ENCODE results near the gene CCDC78. TPM values are rescaled to one million over a fixed set of nuclear protein-coding genes. Genes with fewer than 3 reads are reported as not detected.

CCDC78 gene
- total and polyA plus RNA-seq, 2 of the 4 experiments (the other 2 are of a cell fraction): 0.54 to 4.6 TPM

- no peak for TF ChIP-seq CEBPB (IDR thresholded peaks at IDR 0.05; ENCODE audit: low read depth, low read length)
Observed at GRCh38 chr16:751152-752006, 25.1 kb upstream of the CCDC78 start (continued).

- Histone ChIP-seq H4K5ac (ENCODE audit: low read depth, low read length) (no peak overlapping the region), H3K23ac (ENCODE audit: low read depth, low read length) (no peak overlapping the region), H2AK5ac (ENCODE audit: low read depth, low read length) (no peak overlapping the region), H3K4ac (ENCODE audit: low read depth, low read length) (no peak overlapping the region), H2AK9ac (replicated peaks; ENCODE audit: low read depth, low read length, poor library complexity) (peak overlapping the region; percentile 24), H3K27me3 (ENCODE audit: control insufficient read depth, insufficient read depth, low read length) (peaks cover 11% of the 10 kb centered on the region), H2BK5ac (ENCODE audit: low read depth, low read length, poor library complexity, severe bottlenecking) (no peak overlapping the region), H3K36me3 (ENCODE audit: control insufficient read depth, insufficient read depth, low read length) (no peaks in the 10 kb centered on the region), H4K91ac (ENCODE audit: insufficient read depth, low read depth, low read length) (no peak overlapping the region), H3K14ac (replicated peaks; ENCODE audit: low read depth, low read length) (no peak overlapping the region), H2BK20ac (ENCODE audit: low read depth, low read length) (no peak overlapping the region), H3K56ac (ENCODE audit: extremely low read depth, insufficient read depth, low read length) (no peak overlapping the region), H2BK120ac (ENCODE audit: low read depth, low read length) (no peak overlapping the region), H3K4me3 (ENCODE audit: insufficient read depth, low read depth, low read length) (no peak overlapping the region), H2BK15ac (ENCODE audit: low read depth, low read length) (no peak overlapping the region), H3K9me1 (ENCODE audit: insufficient read depth, low read length) (no peaks in the 10 kb centered on the region), H3K9ac (ENCODE audit: low read depth, low read length) (no peak overlapping the region), H4K20me1 (ENCODE audit: insufficient read depth, low read length) (no peaks in the 10 kb centered on the region), H2AFZ (replicated peaks; ENCODE audit: low read length, poor library complexity) (no peak overlapping the region), H3K18ac (ENCODE audit: low read depth, low read length) (no peak overlapping the region), H3K79me1 (ENCODE audit: low read depth in 1 of 2, low read length in 2 of 2) (no peaks in the 10 kb centered on the region), H4K8ac (ENCODE audit: low read depth in 2 of 2, low read length in 2 of 2) (no peak overlapping the region), H3K27ac (ENCODE audit: insufficient read depth, low read length) (no peak overlapping the region), H3K9me3 (ENCODE audit: control insufficient read depth, insufficient read depth, low read length) (no peaks in the 10 kb centered on the region), H3K4me2 (ENCODE audit: low read depth, low read length) (no peak overlapping the region), H3K4me1 (ENCODE audit: control insufficient read depth, insufficient read depth, low read length) (no peaks in the 10 kb centered on the region)
- in situ Hi-C loops (cut with MboI; ENCODE audit: low sequenced_read_pairs): no loop called here
- intact Hi-C loops (cut with micrococcal nuclease): no loop called here
- dilution Hi-C loops (cut with HindIII; ENCODE audit: low sequenced_read_pairs, unreplicated experiment): no loop called here
- DNase-seq: no peak
- POLR2A ChIA-PET (ENCODE audit: unreplicated experiment): no interaction called here
- TF ChIP-seq MAZ (IDR thresholded peaks at IDR 0.05; ENCODE audit: borderline replicate concordance, low read depth, low read length) (no peak), FOS (IDR thresholded peaks at IDR 0.05; ENCODE audit: low read depth, low read length) (no peak), POLR2A (IDR thresholded peaks at IDR 0.05; ENCODE audit: low read depth, low read length) (no peak), SMC3 (IDR thresholded peaks at IDR 0.05; ENCODE audit: low read depth, low read length) (no peak), CHD1 (IDR thresholded peaks at IDR 0.05; ENCODE audit: low read depth, low read length) (no peak), CTCF (conservative IDR thresholded peaks at IDR 0.05; ENCODE audit: low read depth, low read length) (no peak), MXI1 (IDR thresholded peaks at IDR 0.05; ENCODE audit: borderline replicate concordance, low read depth, low read length) (no peak), CEBPB (IDR thresholded peaks at IDR 0.05; ENCODE audit: low read depth, low read length) (no peak), RFX5 (IDR thresholded peaks at IDR 0.05; ENCODE audit: low read depth, low read length) (no peak)
- CTCF ChIA-PET: no interaction called here
- WGBS, 2 experiments (ENCODE audit: extremely low coverage in 2 of 2, insufficient read length in 1 of 2): 47% methylated on average over 3 of the region's 9 CpGs; no CpG with 5 or more reads in 1 of the 2 experiments
- no TSS peak for BruUV-seq (replicated peaks)
- no peak for ATAC-seq (ENCODE audit: low read depth)
Observed at GRCh38 chr16:750485-750884, 24.2 kb upstream of the CCDC78 start.

Measured in IMR-90 (cell line).